ENCODE results near the gene RYR2. TPM values are rescaled to one million over a fixed set of nuclear protein-coding genes. Genes with fewer than 3 reads are reported as not detected.

Gene RYR2
- total and polyA plus RNA-seq, 2 experiments from 2014 or later, result 0.50 to 0.95 TPM

- no peaks in the 10 kb centered on the region for H3K36me3 ChIP-seq (replicated peaks; ENCODE audit: insufficient read depth, low read depth)
- TF ChIP-seq EZH2phosphoT487 (IDR thresholded peaks at IDR 0.05; ENCODE audit: low read depth, severe bottlenecking, unreplicated experiment), result no peak
- TF ChIP-seq, protein P1, sequence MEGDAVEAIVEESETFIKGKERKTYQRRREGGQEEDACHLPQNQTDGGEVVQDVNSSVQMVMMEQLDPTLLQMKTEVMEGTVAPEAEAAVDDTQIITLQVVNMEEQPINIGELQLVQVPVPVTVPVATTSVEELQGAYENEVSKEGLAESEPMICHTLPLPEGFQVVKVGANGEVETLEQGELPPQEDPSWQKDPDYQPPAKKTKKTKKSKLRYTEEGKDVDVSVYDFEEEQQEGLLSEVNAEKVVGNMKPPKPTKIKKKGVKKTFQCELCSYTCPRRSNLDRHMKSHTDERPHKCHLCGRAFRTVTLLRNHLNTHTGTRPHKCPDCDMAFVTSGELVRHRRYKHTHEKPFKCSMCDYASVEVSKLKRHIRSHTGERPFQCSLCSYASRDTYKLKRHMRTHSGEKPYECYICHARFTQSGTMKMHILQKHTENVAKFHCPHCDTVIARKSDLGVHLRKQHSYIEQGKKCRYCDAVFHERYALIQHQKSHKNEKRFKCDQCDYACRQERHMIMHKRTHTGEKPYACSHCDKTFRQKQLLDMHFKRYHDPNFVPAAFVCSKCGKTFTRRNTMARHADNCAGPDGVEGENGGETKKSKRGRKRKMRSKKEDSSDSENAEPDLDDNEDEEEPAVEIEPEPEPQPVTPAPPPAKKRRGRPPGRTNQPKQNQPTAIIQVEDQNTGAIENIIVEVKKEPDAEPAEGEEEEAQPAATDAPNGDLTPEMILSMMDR (IDR thresholded peaks at IDR 0.05; ENCODE audit: poor library complexity), result no peak
- no peak for TF ChIP-seq EZH2 (IDR thresholded peaks at IDR 0.05; ENCODE audit: borderline replicate concordance)
- H3K4me2 ChIP-seq, result no peak overlapping the region
- no peak overlapping the region for H3K4me3 ChIP-seq
- no peak for DNase-seq (ENCODE audit: low spot score)
- WGBS (ENCODE audit: low lambda C conversion rate, missing lambda C conversion rate), result 88% methylated on average over 1 of the region's 1 CpG
- no peak overlapping the region for H3K27ac ChIP-seq
- H3K4me1 ChIP-seq (ENCODE audit: insufficient read depth), result no peaks in the 10 kb centered on the region
- no peak overlapping the region for H2AFZ ChIP-seq
- H4K20me1 ChIP-seq (ENCODE audit: insufficient read depth, poor library complexity, severe bottlenecking), result no peaks in the 10 kb centered on the region
- H3K9me3 ChIP-seq (ENCODE audit: low read depth), result no peaks in the 10 kb centered on the region
- H3K9me2 ChIP-seq (replicated peaks; ENCODE audit: insufficient read depth), result no peaks in the 10 kb centered on the region
- H3K79me2 ChIP-seq, result no peaks in the 10 kb centered on the region
- no peaks in the 10 kb centered on the region for H3K27me3 ChIP-seq
Measured at GRCh38 chr1:237730826-237731350, 688.9 kb downstream of the RYR2 start.

DNA sequence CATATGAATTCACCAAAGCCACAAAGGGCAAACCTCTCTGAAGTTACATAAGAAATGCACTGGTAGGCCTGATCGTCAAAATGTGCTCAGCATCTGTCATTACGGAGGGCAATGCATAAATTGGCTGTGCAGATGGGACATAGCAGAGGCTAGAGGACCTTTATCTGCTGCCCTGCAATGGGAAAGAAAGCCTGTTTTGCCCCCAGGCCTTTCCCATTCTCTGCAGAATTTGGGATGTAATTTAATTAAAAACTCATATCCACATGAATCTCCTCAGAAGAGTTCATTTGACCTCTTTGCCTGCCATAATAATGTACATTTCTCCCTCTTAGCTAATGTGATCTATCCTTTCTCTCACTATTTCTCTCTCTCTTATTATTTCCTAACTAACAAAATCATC lies 690.7 kb downstream of the RYR2 start:
- Histone ChIP-seq H2AFZ (no peak overlapping the region), H3K9me3 (ENCODE audit: low read depth) (no peaks in the 10 kb centered on the region), H3K27ac (no peak overlapping the region), H3K27me3 (no peaks in the 10 kb centered on the region), H3K4me1 (ENCODE audit: insufficient read depth) (no peaks in the 10 kb centered on the region), H3K4me2 (no peak overlapping the region), H3K9me2 (replicated peaks; ENCODE audit: insufficient read depth) (no peaks in the 10 kb centered on the region), H4K20me1 (ENCODE audit: insufficient read depth, poor library complexity, severe bottlenecking) (no peaks in the 10 kb centered on the region), H3K36me3 (replicated peaks; ENCODE audit: insufficient read depth, low read depth) (no peaks in the 10 kb centered on the region), H3K4me3 (no peak overlapping the region), H3K79me2 (no peaks in the 10 kb centered on the region)
- 91% methylated on average over 2 of the region's 2 CpGs for WGBS (ENCODE audit: low lambda C conversion rate, missing lambda C conversion rate)
- TF ChIP-seq, protein P1 (IDR thresholded peaks at IDR 0.05; ENCODE audit: poor library complexity), result no peak
- TF ChIP-seq EZH2 (IDR thresholded peaks at IDR 0.05; ENCODE audit: borderline replicate concordance), result no peak
- no peak for TF ChIP-seq EZH2phosphoT487 (IDR thresholded peaks at IDR 0.05; ENCODE audit: low read depth, severe bottlenecking, unreplicated experiment)
- DNase-seq (ENCODE audit: low spot score), result no peak

- H3K9me2 ChIP-seq (replicated peaks; ENCODE audit: insufficient read depth), result no peaks in the 10 kb centered on the region
- WGBS (ENCODE audit: low lambda C conversion rate, missing lambda C conversion rate), result 63% methylated on average over 8 of the region's 8 CpGs
- TF ChIP-seq EZH2phosphoT487 (IDR thresholded peaks at IDR 0.05; ENCODE audit: low read depth, severe bottlenecking, unreplicated experiment), result no peak
- TF ChIP-seq, protein P1 (IDR thresholded peaks at IDR 0.05; ENCODE audit: poor library complexity), result peak; percentile 35
- peak; percentile 28 for DNase-seq (ENCODE audit: low spot score)
- no peaks in the 10 kb centered on the region for H3K36me3 ChIP-seq (replicated peaks; ENCODE audit: insufficient read depth, low read depth)
- H3K27ac ChIP-seq, result no peak overlapping the region
- no peak overlapping the region for H3K4me2 ChIP-seq
- no peaks in the 10 kb centered on the region for H3K27me3 ChIP-seq
- H3K4me1 ChIP-seq (ENCODE audit: insufficient read depth), result no peaks in the 10 kb centered on the region
- no peaks in the 10 kb centered on the region for H4K20me1 ChIP-seq (ENCODE audit: insufficient read depth, poor library complexity, severe bottlenecking)
- no peaks in the 10 kb centered on the region for H3K9me3 ChIP-seq (ENCODE audit: low read depth)
- H3K4me3 ChIP-seq, result no peak overlapping the region
- no peak overlapping the region for H2AFZ ChIP-seq
- H3K79me2 ChIP-seq, result no peaks in the 10 kb centered on the region
Measured at GRCh38 chr1:237736372-237737029, 694.5 kb downstream of the RYR2 start.

Measured in hepatocyte (in vitro differentiated cells).